MM.1S (cell line): ENCODE data around the gene ANGEL1.

ENCODE experiments used
- DNase-seq: peaks from one replicate; pipeline ENCODE4 v3.0.0-alpha.2; 2015
- H2AFZ ChIP-seq: fragments of 300-600 bp; sonication (generic); 2 replicates; pipeline ENCODE4 v1.6.0; 2016; ENCODE audit warnings: antibody characterized with exemption, low read length
- H3F3A ChIP-seq: fragments of 300-600 bp; sonication (generic); 2 replicates; pipeline ENCODE4 v1.6.1; 2016; ENCODE audit warnings: mild to moderate bottlenecking, antibody characterized with exemption, low read length, moderate library complexity, mixed read lengths; ENCODE audit not compliant: insufficient read depth
- H3K27ac ChIP-seq: fragments of 300-600 bp; sonication (generic); 2 replicates; pipeline ENCODE4 v1.5.1; 2016; ENCODE audit warnings: mild to moderate bottlenecking, low read length
- H3K27me3 ChIP-seq: fragments of 300-600 bp; sonication (generic); replicated peaks from 2 replicates; pipeline ENCODE4 v1.6.0; 2016; ENCODE audit warnings: low read length; ENCODE audit not compliant: insufficient read depth
- H3K36me3 ChIP-seq: fragments of 300-600 bp; sonication (generic); replicated peaks from 2 replicates; pipeline ENCODE4 v1.6.1; 2016; ENCODE audit warnings: mild to moderate bottlenecking, low read length, mixed read lengths; ENCODE audit not compliant: insufficient read depth
- H3K4me1 ChIP-seq: fragments of 300-600 bp; sonication (generic); 2 replicates; pipeline ENCODE4 v1.6.1; 2016; ENCODE audit warnings: low read length, mixed read lengths
- H3K4me2 ChIP-seq: fragments of 300-600 bp; sonication (generic); 2 replicates; pipeline ENCODE4 v1.6.0; 2016; ENCODE audit warnings: low read depth, low read length
- H3K4me3 ChIP-seq: fragments of 300-600 bp; sonication (generic); 2 replicates; pipeline ENCODE4 v1.5.1; 2016; ENCODE audit warnings: low read length, mixed read lengths
- H3K79me2 ChIP-seq: fragments of 300-600 bp; sonication (generic); 2 replicates; pipeline ENCODE4 v1.6.1; 2016; ENCODE audit warnings: mixed run types, low read length, mixed read lengths
- H3K9ac ChIP-seq: fragments of 300-600 bp; sonication (generic); 2 replicates; pipeline ENCODE4 v1.6.1; 2016; ENCODE audit warnings: low read length, mixed read lengths
- H3K9me2 ChIP-seq: fragments of 300-600 bp; sonication (generic); replicated peaks from 2 replicates; pipeline ENCODE4 v1.6.1; 2016; ENCODE audit warnings: mild to moderate bottlenecking, low read length, mixed read lengths; ENCODE audit not compliant: insufficient read depth
- H3K9me3 ChIP-seq: fragments of 300-600 bp; sonication (generic); replicated peaks from 2 replicates; pipeline ENCODE4 v1.6.1; 2016; ENCODE audit warnings: mild to moderate bottlenecking, low read length, mixed read lengths; ENCODE audit not compliant: insufficient read depth
- H4K20me1 ChIP-seq: fragments of 300-600 bp; sonication (generic); 2 replicates; pipeline ENCODE4 v1.6.1; 2016; ENCODE audit warnings: mild to moderate bottlenecking, low read length, moderate library complexity, mixed read lengths; ENCODE audit not compliant: insufficient read depth
- CTCF ChIP-seq: fragments of 300-600 bp; sonication (generic); IDR thresholded peaks from 2 replicates; pipeline ENCODE4 v1.5.1; 2016; ENCODE audit warnings: antibody characterized with exemption, low read length, mixed read lengths
- EZH2 ChIP-seq: fragments of 300-600 bp; sonication (generic); optimal IDR thresholded peaks from 2 replicates; pipeline ENCODE3; 2017; ENCODE audit warnings: low read depth, mild to moderate bottlenecking, antibody characterized with exemption, low read length, mixed read lengths
- EZH2phosphoT487 ChIP-seq: fragments of 300-600 bp; sonication (generic); IDR thresholded peaks from 2 replicates; pipeline ENCODE4 v1.6.1; 2018; ENCODE audit warnings: antibody characterized with exemption, low read length

ANGEL1 gene

GRCh38 chr14:76814726-76815645, 2.3 kb upstream of the ANGEL1 start:
- no peaks in the 10 kb centered on the region for H4K20me1 ChIP-seq
- H2AFZ ChIP-seq: no peak overlapping the region
- H3K79me2 ChIP-seq: peaks cover 4% of the 10 kb centered on the region; the same call in 1 of the 2 replicates
- H3K9me2 ChIP-seq: no peaks in the 10 kb centered on the region
- H3K27me3 ChIP-seq: no peaks in the 10 kb centered on the region
- no peak overlapping the region for H3K4me3 ChIP-seq
- peaks cover 2% of the 10 kb centered on the region; the same call in 1 of the 2 replicates for H3F3A ChIP-seq
- H3K4me1 ChIP-seq: peaks cover 4% of the 10 kb centered on the region; the same call in 1 of the 2 replicates
- TF ChIP-seq EZH2phosphoT487 (no peak), CTCF (no peak), EZH2 (no peak)
- no peak overlapping the region for H3K4me2 ChIP-seq
- DNase-seq: no peak
- no peak overlapping the region for H3K27ac ChIP-seq
- H3K9ac ChIP-seq: no peak overlapping the region
- no peaks in the 10 kb centered on the region for H3K36me3 ChIP-seq
- H3K9me3 ChIP-seq: no peaks in the 10 kb centered on the region

DNA sequence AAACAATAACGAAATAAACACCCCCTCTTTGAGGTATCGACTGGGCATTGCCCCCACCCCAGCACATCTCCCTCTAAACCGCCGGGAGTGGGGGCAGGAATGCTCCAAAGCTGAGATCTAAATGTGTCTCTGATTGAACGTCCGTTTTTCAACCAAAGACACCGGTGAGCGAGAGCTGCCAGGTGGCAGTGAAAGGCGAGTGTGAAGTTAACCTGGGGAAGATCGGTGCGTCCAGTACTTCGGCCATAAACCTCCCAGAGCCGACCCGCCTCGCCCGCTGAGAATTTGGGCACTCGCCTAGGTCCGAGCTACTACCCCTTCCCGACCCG, 625 bp downstream of the ANGEL1 start:
- Histone ChIP-seq H3K36me3 (no peaks in the 10 kb centered on the region), H3K27me3 (no peaks in the 10 kb centered on the region), H3K9me2 (no peaks in the 10 kb centered on the region), H4K20me1 (no peaks in the 10 kb centered on the region), H3K4me2 (peak overlapping the region; percentile 65), H3K4me3 (peak overlapping the region; percentile 76), H3K9ac (peak overlapping the region; percentile 85), H3F3A (peaks cover 2% of the 10 kb centered on the region; the same call in 1 of the 2 replicates), H3K79me2 (peaks cover 8% of the 10 kb centered on the region; the same call in 1 of the 2 replicates), H3K4me1 (peaks cover 4% of the 10 kb centered on the region; the same call in 1 of the 2 replicates), H2AFZ (peak overlapping the region; percentile 51; the same call in 1 of the 2 replicates), H3K9me3 (no peaks in the 10 kb centered on the region), H3K27ac (peak overlapping the region; percentile 65; the same call in 1 of the 2 replicates)
- TF ChIP-seq EZH2: no peak
- TF ChIP-seq EZH2phosphoT487: no peak
- TF ChIP-seq CTCF: no peak
- DNase-seq: peak; percentile 27

DNA sequence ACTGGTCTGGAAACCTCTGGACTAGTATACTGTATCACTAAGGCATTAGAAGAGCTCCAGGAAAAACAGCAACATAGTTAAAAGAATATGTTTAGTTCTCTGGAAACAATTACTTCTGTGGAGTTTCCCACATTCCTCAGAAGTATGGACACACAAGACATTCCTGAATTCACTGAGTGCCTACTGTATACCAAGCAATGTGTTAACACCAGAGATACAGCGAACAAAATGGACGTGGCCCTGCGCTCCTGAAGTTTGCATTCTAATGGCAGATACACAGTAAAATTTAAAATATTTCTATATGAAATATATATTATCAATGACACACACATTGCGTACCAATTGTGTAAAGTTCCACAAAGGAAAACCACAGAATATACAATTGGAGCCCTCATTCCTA, 1.1 kb downstream of the ANGEL1 start:
- Histone ChIP-seq H3K4me2 (peak overlapping the region; percentile 65), H3K9me2 (no peaks in the 10 kb centered on the region), H3K4me1 (peaks cover 4% of the 10 kb centered on the region; the same call in 1 of the 2 replicates), H3K27me3 (no peaks in the 10 kb centered on the region), H3K9me3 (no peaks in the 10 kb centered on the region), H3F3A (peaks cover 2% of the 10 kb centered on the region; the same call in 1 of the 2 replicates), H3K9ac (peak overlapping the region; percentile 85; the same call in 1 of the 2 replicates), H3K27ac (peak overlapping the region; percentile 65; the same call in 1 of the 2 replicates), H3K79me2 (peaks cover 8% of the 10 kb centered on the region; the same call in 1 of the 2 replicates), H3K36me3 (no peaks in the 10 kb centered on the region), H4K20me1 (no peaks in the 10 kb centered on the region), H2AFZ (no peak overlapping the region), H3K4me3 (peak overlapping the region; percentile 76)
- no peak for DNase-seq
- TF ChIP-seq EZH2phosphoT487 (no peak), EZH2 (no peak), CTCF (no peak)
